ENCODE results near the gene NFKBIE. TPM values are rescaled to one million over a fixed set of nuclear protein-coding genes. Genes with fewer than 3 reads are reported as not detected.
A peak's percentile ranks its signal among the peaks of the same experiment; 100 is the strongest.

The NFKBIE gene
- total and polyA plus RNA-seq, 2 of the 13 experiments (the other 11 are each of a cell fraction or from before 2014, with no cell fraction given) = 6.7 to 14.5 TPM

GRCh38 chr6:44245912-44246662 lies 19.3 kb downstream of the NFKBIE start (continued):
- TF ChIP-seq ERF (CRISPR knock-in tag; IDR thresholded peaks at IDR 0.05) = peak; percentile 69; the same call in 1 of the 2 replicates
- peak; percentile 69; the same call in 1 of the 2 replicates for TF ChIP-seq THAP7 (CRISPR knock-in tag; IDR thresholded peaks at IDR 0.05)
- no peak for TF ChIP-seq ZNF234 (CRISPR knock-in tag; conservative IDR thresholded peaks at IDR 0.05)
- TF ChIP-seq ZNF784 (CRISPR knock-in tag; IDR thresholded peaks at IDR 0.05; ENCODE audit: borderline replicate concordance) = peak; percentile 98
- TF ChIP-seq RFX3 (CRISPR knock-in tag; IDR thresholded peaks at IDR 0.05) = no peak
- no peak for TF ChIP-seq TSC22D2 (CRISPR knock-in tag; IDR thresholded peaks at IDR 0.05; ENCODE audit: borderline replicate concordance)
- TF ChIP-seq ZNF839 (CRISPR knock-in tag; IDR thresholded peaks at IDR 0.05; ENCODE audit: borderline replicate concordance) = peak; percentile 28; the same call in 1 of the 2 replicates
- TF ChIP-seq NFE2 (CRISPR knock-in tag; IDR thresholded peaks at IDR 0.05) = no peak
- TF ChIP-seq PHF8 (CRISPR knock-in tag; IDR thresholded peaks at IDR 0.05) = peak; percentile 48; the same call in 1 of the 2 replicates
- TF ChIP-seq GPBP1L1 (CRISPR knock-in tag; IDR thresholded peaks at IDR 0.05) = no peak
- TF ChIP-seq ZNF160 (CRISPR knock-in tag; IDR thresholded peaks at IDR 0.05) = peak; percentile 35; the same call in 1 of the 2 replicates
- TF ChIP-seq ZBTB49 (CRISPR knock-in tag; IDR thresholded peaks at IDR 0.05; ENCODE audit: borderline replicate concordance) = no peak
- TF ChIP-seq FOXP4 (CRISPR knock-in tag; IDR thresholded peaks at IDR 0.05) = peak; percentile 48; the same call in 1 of the 2 replicates
- no peak for TF ChIP-seq ZKSCAN1 (IDR thresholded peaks at IDR 0.05; ENCODE audit: low read length)
- peak; percentile 91 for TF ChIP-seq CCDC6 (CRISPR knock-in tag; IDR thresholded peaks at IDR 0.05)
- peak; percentile 66; the same call in 2 of the 3 replicates for TF ChIP-seq MXI1 (IDR thresholded peaks at IDR 0.05; ENCODE audit: borderline replicate concordance, low read depth, low read length)

All from HepG2 (cell line).